GM12874 (cell line): ENCODE data around the gene SLC6A4.

Source experiments
- TF ChIP-seq, protein P1 (sequence below): IDR thresholded peaks from 2 replicates; pipeline ENCODE4 v1.5.1; 2011; ENCODE audit warnings: low read depth, mild to moderate bottlenecking, control low read depth, low read length, moderate library complexity; ENCODE audit not compliant: insufficient read depth

SLC6A4 gene

DNA sequence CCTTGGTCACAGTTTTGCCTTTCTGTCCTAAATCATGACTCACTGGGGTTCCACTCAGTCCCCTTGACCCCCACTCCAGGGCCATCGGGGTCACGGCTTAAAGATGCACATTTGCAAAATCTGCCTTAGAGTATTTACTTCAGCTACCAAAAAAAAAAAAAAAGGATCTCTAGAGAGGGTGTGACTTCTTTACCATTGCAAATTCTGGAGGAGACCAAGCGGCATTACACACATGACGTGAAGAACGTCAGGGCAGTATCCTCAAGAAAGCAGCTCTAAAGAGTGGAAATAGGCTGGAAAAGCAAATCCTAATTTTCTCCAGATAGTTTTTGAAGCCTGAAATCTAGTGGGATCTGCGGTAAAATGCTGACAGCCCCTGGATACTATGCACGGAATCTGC is 25.6 kb downstream of the SLC6A4 start:
- TF ChIP-seq, protein P1, sequence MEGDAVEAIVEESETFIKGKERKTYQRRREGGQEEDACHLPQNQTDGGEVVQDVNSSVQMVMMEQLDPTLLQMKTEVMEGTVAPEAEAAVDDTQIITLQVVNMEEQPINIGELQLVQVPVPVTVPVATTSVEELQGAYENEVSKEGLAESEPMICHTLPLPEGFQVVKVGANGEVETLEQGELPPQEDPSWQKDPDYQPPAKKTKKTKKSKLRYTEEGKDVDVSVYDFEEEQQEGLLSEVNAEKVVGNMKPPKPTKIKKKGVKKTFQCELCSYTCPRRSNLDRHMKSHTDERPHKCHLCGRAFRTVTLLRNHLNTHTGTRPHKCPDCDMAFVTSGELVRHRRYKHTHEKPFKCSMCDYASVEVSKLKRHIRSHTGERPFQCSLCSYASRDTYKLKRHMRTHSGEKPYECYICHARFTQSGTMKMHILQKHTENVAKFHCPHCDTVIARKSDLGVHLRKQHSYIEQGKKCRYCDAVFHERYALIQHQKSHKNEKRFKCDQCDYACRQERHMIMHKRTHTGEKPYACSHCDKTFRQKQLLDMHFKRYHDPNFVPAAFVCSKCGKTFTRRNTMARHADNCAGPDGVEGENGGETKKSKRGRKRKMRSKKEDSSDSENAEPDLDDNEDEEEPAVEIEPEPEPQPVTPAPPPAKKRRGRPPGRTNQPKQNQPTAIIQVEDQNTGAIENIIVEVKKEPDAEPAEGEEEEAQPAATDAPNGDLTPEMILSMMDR, result no peak

DNA sequence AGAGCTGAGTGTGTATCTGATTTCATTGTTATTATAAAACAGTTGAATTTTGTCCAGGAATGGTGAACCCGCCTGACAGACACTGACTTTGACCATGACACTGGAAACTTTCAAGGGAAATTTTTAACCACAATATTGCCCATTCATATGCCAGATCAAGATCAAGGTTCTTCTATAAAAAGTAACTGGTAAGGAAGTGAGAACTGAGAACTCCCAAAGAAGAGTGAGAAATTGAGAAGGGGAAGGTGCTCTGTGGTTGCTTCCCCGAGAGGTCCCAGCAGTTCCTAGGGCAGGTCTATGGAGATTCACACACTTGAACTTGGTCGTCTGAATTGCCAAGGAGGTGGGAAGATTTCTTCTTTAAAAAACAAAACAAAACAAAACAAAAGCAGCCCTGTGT is 27.3 kb downstream of the SLC6A4 start:
- TF ChIP-seq, protein P1, result no peak

DNA sequence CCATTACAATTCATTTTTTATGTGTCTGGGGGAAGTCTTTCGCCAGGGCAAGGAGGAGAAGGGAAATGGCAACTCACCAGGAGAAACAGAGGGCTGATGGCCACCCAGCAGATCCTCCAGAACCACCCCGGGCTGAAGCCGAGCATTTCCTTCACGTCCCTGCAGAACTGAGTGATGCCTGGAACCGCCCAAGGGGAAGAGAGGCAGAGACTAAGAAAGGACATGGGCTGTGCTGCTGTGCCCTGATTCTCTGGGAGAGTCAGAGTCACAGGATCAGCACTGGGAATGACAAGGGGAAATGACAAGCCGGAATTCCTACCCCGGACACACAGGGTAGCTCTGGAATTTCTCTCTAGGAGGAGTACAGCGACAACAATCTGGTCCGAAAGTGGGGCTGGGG is 27.8 kb downstream of the SLC6A4 start:
- TF ChIP-seq, protein P1, result no peak

DNA sequence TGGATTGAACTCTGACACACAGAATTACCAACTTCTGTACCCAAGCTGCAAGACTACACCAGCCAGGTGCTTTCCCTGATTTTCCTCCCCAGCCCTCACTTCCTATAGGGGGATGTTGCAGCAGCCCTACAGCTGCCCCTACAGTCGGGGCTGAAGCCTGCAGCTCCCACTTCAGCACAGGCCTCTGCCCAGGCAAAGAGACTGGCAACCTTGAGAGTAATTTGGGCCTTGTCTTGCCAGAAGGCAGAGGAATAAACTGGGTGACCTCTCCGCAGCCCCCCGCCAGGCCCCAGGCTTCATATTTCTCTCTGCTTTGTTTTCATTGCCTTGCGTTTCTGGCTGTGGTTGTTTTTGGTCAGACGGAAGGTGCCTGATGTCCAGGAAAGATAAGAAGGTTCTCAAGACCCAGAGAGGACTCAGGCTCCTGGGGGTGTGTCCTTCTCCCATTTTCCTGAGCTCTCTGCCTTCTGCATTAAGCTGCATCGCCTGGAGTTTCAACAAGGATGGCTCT is 32.0 kb downstream of the SLC6A4 start:
- TF ChIP-seq, protein P1, result peak; percentile 35; the same call in 1 of the 2 replicates

DNA sequence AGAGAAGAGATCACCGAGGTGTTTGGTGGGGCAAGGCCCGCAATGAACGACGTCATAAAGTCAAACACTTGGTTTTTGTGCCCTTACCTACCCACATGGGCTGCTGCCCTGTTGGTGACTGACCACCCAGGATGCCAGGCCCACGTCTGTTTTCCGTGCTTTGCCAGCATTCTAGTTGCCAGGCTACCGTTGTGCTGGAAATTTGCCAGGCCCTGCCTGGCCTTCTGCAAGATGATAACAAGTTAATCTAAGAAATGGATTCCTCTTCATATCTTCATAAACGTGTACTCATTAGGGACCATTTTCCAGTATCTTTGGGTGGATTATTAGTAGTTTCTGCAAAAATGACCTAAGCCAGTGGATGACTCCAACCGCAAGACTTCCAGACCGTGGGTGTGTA is 35.4 kb downstream of the SLC6A4 start:
- TF ChIP-seq, protein P1, result no peak

DNA sequence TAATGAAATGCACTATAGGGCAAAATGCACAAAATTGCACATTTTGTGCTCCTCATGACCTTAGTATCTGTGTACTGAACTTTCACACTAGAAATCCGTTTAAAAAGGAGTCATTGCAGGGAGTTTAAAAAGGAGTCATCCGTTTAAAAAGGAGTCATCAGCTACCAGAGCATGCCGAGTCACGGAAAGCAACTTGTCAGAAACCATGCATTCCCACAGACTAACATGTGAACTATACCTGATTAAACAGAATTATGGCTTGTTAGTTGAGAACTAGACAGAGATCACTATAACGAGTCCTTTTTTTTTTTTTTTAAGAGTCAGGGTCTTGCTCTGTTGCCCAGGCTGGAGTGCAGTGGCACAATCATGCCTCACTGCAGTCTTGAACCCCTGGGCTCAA is 35.9 kb downstream of the SLC6A4 start:
- TF ChIP-seq, protein P1, result no peak

DNA sequence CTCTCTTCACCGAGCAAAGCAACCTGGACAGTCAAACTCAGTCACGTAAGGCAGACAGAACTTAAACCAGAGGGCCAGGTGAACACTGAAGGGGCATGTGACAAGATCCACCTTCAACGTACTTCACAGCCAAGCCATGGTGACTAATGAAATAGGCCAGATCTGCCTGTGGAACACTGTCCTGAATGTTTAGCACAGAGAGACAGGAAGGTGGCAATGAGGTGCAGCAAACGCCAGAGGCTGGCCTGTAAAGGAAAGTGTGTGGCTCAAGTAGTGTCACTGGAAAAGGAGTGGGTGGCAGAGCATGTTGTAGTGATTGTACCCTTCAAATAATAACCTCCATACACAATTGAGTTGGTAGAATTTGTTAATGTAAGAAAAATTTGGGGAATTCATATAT is 38.1 kb downstream of the SLC6A4 start:
- TF ChIP-seq, protein P1, result no peak
